Esophagus squamous epithelium (tissue), 5 donors: ENCODE results near the gene DHRSX. TPM values are rescaled to one million over a fixed set of nuclear protein-coding genes. Genes with fewer than 3 reads are reported as not detected.

Experiments used
- DNase-seq: peaks from one replicate; lab custom pipeline; 2025; lab: John Stamatoyannopoulos, UW
- H3K27ac ChIP-seq, 4 donors: fragments of 200-600 bp; sonication (generic); one replicate each; pipeline ENCODE4 v1.5.1; 2016 to 2019; ENCODE audit warnings: mild to moderate bottlenecking in 1 of 4
- H3K27me3 ChIP-seq, 4 donors: fragments of 200-600 bp; sonication (generic); 1 replicate in 3 of 4; 2 replicates in 1 of 4; pipeline versions ENCODE4 v1.5.1 to v1.6.0; 2017 to 2021; ENCODE audit warnings: antibody characterized with exemption in 1 of 4
- H3K36me3 ChIP-seq, 3 donors: fragments of 200-600 bp; sonication (generic); one replicate each; pipeline ENCODE4 v1.5.1; 2016 to 2019
- H3K4me1 ChIP-seq, 3 donors: fragments of 200-600 bp; sonication (generic); one replicate each; pipeline ENCODE4 v1.5.1; 2017 to 2019
- H3K4me3 ChIP-seq, 4 donors: fragments of 200-600 bp; sonication (generic); 1 replicate in 3 of 4; 2 replicates in 1 of 4; pipeline ENCODE4 v1.5.1; 2016 to 2019; ENCODE audit warnings: mild to moderate bottlenecking in 2 of 4, moderate library complexity in 1 of 4
- H3K9me3 ChIP-seq, 3 donors: fragments of 200-600 bp; sonication (generic); one replicate each; pipeline ENCODE4 v1.5.1; 2016 to 2019
- CTCF ChIP-seq, 6 experiments: fragments of 450-650 bp in 4 of 6; fragments of 200-600 bp in 2 of 6; sonication (generic) in 2 of 6; IDR thresholded peaks; one replicate each; pipeline ENCODE4 v1.5.1; 2016 to 2019; ENCODE audit warnings: antibody characterized with exemption in 6 of 6, mild to moderate bottlenecking in 4 of 6, moderate library complexity in 4 of 6
- POLR2A ChIP-seq, 4 donors: fragments of 450-650 bp; IDR thresholded peaks; one replicate each; pipeline ENCODE4 v1.6.1; 2017; ENCODE audit warnings: antibody characterized with exemption in 4 of 4, mild to moderate bottlenecking in 4 of 4, moderate library complexity in 3 of 4
- WGBS, 2 donors: methylation state at CpG; one replicate each; pipeline ENCODE4 v1.1.5; 2018; 5-methylcytosine and 5-hydroxymethylcytosine counted together
- intact Hi-C: fragments of 100-400 bp; cut with DNase I; formaldehyde crosslinking; loops from one replicate; pipeline ENCODE4 v1.15.0; 2022
- total RNA-seq, 4 donors: library from RNA; depleted of rRNA; stranded (reverse); fragments of >200 nt; gene quantifications; one replicate each; pipeline ENCODE4 v1.1.0, GENCODE V29; 2016
- donor health status: DM: yes; HTN: yes; CAD: no.

The DHRSX gene
- total RNA-seq, 4 donors from 2014 or later = 4.1 to 12.2 (median 8.0) TPM

GRCh38 chrX:2262668-2263055, 238.1 kb downstream of the DHRSX start:
- H3K27ac ChIP-seq = no peak overlapping the region
- intact Hi-C loops = no loop called here
- no peak overlapping the region for H3K4me3 ChIP-seq
- no peak for TF ChIP-seq POLR2A (IDR thresholded peaks at IDR 0.05)
- no peak for TF ChIP-seq CTCF (IDR thresholded peaks at IDR 0.05)
- H3K27me3 ChIP-seq = no peaks in the 10 kb centered on the region
- no peak for DNase-seq
- 68 to 82% methylated on average over 7 to 8 of the region's 13 CpGs for WGBS, 2 donors
- peaks cover 0 to 30% (median 0%) of the 10 kb centered on the region in 3 donors for H3K36me3 ChIP-seq
- no peaks in the 10 kb centered on the region for H3K9me3 ChIP-seq
- no peaks in the 10 kb centered on the region for H3K4me1 ChIP-seq

- Histone ChIP-seq H3K9me3 (no peaks in the 10 kb centered on the region), H3K4me3 (no peak overlapping the region), H3K27ac (no peak overlapping the region), H3K36me3 (peaks cover 0 to 30% (median 0%) of the 10 kb centered on the region in 3 donors), H3K4me1 (no peaks in the 10 kb centered on the region), H3K27me3 (no peaks in the 10 kb centered on the region)
- no peak for DNase-seq
- no peak for TF ChIP-seq POLR2A (IDR thresholded peaks at IDR 0.05)
- TF ChIP-seq CTCF (IDR thresholded peaks at IDR 0.05) = no peak
- WGBS, 2 donors = 58 to 90% methylated on average over 7 to 15 of the region's 20 CpGs
- intact Hi-C loops = no loop called here
Observed at GRCh38 chrX:2261831-2262667, 238.7 kb downstream of the DHRSX start.

GRCh38 chrX:2252331-2253065, 248.3 kb downstream of the DHRSX start:
- TF ChIP-seq POLR2A (IDR thresholded peaks at IDR 0.05) (no peak), CTCF (IDR thresholded peaks at IDR 0.05) (no peak)
- Histone ChIP-seq H3K9me3 (peaks cover 0 to 10% (median 7%) of the 10 kb centered on the region in 3 donors), H3K4me3 (no peak overlapping the region), H3K27ac (no peak overlapping the region), H3K4me1 (no peaks in the 10 kb centered on the region), H3K36me3 (no peaks in the 10 kb centered on the region), H3K27me3 (no peaks in the 10 kb centered on the region)
- DNase-seq = no peak
- intact Hi-C loops = no loop called here
- WGBS, 2 donors = 89 to 93% methylated on average over 12 of the region's 12 CpGs

- H3K36me3 ChIP-seq = no peaks in the 10 kb centered on the region
- TF ChIP-seq CTCF (IDR thresholded peaks at IDR 0.05) = no peak
- TF ChIP-seq POLR2A (IDR thresholded peaks at IDR 0.05) = no peak
- no peak overlapping the region for H3K4me3 ChIP-seq
- 60 to 72% methylated on average over 5 of the region's 5 CpGs for WGBS, 2 donors
- no peak for DNase-seq
- no peak overlapping the region for H3K27ac ChIP-seq
- intact Hi-C loops = no loop called here
- no peaks in the 10 kb centered on the region for H3K4me1 ChIP-seq
- peaks cover 0 to 10% (median 7%) of the 10 kb centered on the region in 3 donors for H3K9me3 ChIP-seq
- no peaks in the 10 kb centered on the region for H3K27me3 ChIP-seq
Observed at GRCh38 chrX:2251211-2251610, 249.6 kb downstream of the DHRSX start.
